Regular cardiac myocyte (primary cell): Measurements from ENCODE around the gene PYGO1. TPM values are rescaled to one million over a fixed set of nuclear protein-coding genes. Genes with fewer than 3 reads are reported as not detected.

Experiments
- total RNA-seq: library from RNA; depleted of rRNA; stranded (reverse); fragments of >200 nt; gene quantifications from 2 replicates; pipeline ENCODE4 v1.2.3, GENCODE V29; 2014

The PYGO1 gene, protein sequence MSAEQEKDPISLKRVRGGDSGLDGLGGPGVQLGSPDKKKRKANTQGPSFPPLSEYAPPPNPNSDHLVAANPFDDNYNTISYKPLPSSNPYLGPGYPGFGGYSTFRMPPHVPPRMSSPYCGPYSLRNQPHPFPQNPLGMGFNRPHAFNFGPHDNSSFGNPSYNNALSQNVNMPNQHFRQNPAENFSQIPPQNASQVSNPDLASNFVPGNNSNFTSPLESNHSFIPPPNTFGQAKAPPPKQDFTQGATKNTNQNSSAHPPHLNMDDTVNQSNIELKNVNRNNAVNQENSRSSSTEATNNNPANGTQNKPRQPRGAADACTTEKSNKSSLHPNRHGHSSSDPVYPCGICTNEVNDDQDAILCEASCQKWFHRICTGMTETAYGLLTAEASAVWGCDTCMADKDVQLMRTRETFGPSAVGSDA
- total RNA-seq = 3.8 and 8.7 TPM in 2 replicates

DNA sequence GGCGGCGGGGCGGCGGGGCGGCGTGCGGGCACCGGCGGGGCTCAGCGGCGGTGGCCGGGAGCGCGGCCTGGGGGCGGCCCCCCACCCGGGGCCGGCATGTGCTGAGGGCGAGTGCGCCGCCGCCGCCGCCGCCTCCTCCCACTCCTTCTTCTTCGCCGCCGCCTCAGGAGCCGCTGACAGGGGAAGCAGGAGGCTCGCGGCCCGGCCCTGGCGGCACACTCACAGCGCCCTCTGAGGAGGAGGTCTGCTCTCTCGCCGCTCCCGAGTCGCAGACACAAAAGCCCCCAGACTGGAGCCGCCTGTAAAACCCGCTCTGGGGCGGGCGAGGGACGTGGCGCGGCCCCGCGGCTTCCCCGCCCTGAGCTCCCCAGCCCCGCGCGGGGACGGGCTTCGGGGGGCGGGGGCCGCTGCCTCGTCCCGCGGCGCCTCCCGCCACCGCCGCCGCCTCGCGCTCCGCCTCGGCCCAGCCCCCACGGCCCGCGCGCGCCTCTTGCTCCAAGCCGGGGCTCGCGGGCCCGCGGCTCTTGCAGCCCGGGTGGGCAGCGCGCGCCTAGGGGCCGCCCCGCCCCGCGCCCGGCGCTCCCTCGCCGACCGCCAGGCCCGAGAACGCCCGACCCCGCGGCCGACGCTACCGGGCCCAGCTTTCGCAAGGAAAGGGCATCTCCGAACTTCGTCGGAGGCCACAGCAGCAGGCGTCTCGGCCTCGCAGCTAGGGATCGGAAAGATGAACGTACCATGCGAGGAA lies at the start of gene PYGO1:
Gene PYGO1, minus strand, starts transcription at position 276 of the 745 bp plus-strand sequence. CDS start 462 bp downstream, outside the sequence.

Other genes starting within 250 kb of the PYGO1 start
- 57.7 and 172 TPM in 2 replicates for gene CCPG1, start 180.0 kb downstream of the PYGO1 start, total RNA-seq
- gene PIERCE2, start 179.8 kb downstream of the PYGO1 start, total RNA-seq = 2.1 and 4.2 TPM in 2 replicates
- 0.38 and 1.1 TPM in 2 replicates for gene DNAAF4, start 80.1 kb downstream of the PYGO1 start, total RNA-seq
- 1.9 and 2.3 TPM in 2 replicates for gene PRTG, start 154.8 kb upstream of the PYGO1 start, total RNA-seq